K562 (cell line): ENCODE measurements around the gene SCPEP1. TPM values are rescaled to one million over a fixed set of nuclear protein-coding genes. Genes with fewer than 3 reads are reported as not detected.

Experiments used
- ASH1L ChIP-seq: fragments of 450-650 bp; IDR thresholded peaks from 2 replicates; pipeline ENCODE4 v1.6.1; 2018; ENCODE audit warnings: borderline replicate concordance, mild to moderate bottlenecking, low read depth; ENCODE audit not compliant: partially characterized antibody
- CTBP1 ChIP-seq: fragments of 450-650 bp; IDR thresholded peaks from 2 replicates; pipeline ENCODE4 v1.6.1; 2016; ENCODE audit warnings: borderline replicate concordance
- KLF16 ChIP-seq: IDR thresholded peaks from 2 replicates; pipeline ENCODE4 v1.6.1; 2016; ENCODE audit warnings: antibody characterized with exemption
- RBM34 ChIP-seq: fragments of 200-400 bp; formaldehyde crosslinking; IDR thresholded peaks from 2 replicates; pipeline ENCODE4 v1.6.1; 2018; ENCODE audit warnings: low read length, borderline replicate concordance; ENCODE audit not compliant: insufficient read depth
- SRSF9 ChIP-seq: fragments of 200-400 bp; formaldehyde crosslinking; IDR thresholded peaks from 2 replicates; pipeline ENCODE4 v1.6.1; 2017; ENCODE audit warnings: low read depth, low read length, borderline replicate concordance
- TEAD4 ChIP-seq, 2 experiments: sonication (generic) in 1 of 2; formaldehyde crosslinking in 1 of 2; IDR thresholded peaks; 2 replicates each; pipeline versions ENCODE4 v1.6.1 to v1.8.0; 2012 to 2022; ENCODE audit warnings: borderline replicate concordance in 1 of 2, inconsistent platforms in 1 of 2, low read length in 1 of 2, mild to moderate bottlenecking in 1 of 2, missing genetic modification reagents in 1 of 2
- XRCC3 ChIP-seq: fragments of 450-650 bp; IDR thresholded peaks from 2 replicates; pipeline ENCODE4 v1.6.1; 2017; ENCODE audit warnings: mild to moderate bottlenecking, moderate library complexity
- ZKSCAN3 ChIP-seq: fragments of 250-450 bp; sonication (Bioruptor Pico); IDR thresholded peaks from 2 replicates; pipeline ENCODE4 v1.4.0; 2020
- ZNF12 ChIP-seq: sonication (generic); formaldehyde crosslinking; IDR thresholded peaks from 2 replicates; pipeline ENCODE4 v1.4.0; 2020; ENCODE audit warnings: mild to moderate bottlenecking, missing genetic modification reagents
- ZNF174 ChIP-seq: fragments of 250-450 bp; sonication (Bioruptor Pico); IDR thresholded peaks from 2 replicates; pipeline ENCODE4 v1.4.0; 2020; ENCODE audit warnings: mild to moderate bottlenecking
- ZNF197 ChIP-seq: fragments of 200-800 bp; sonication (Bioruptor generic); IDR thresholded peaks from 2 replicates; pipeline ENCODE4 v1.6.1; 2016; ENCODE audit warnings: low read depth, missing genetic modification characterization, missing compliant biosample characterization
- ZNF644 ChIP-seq: fragments of 200-800 bp; sonication (Bioruptor generic); IDR thresholded peaks from 2 replicates; pipeline ENCODE4 v1.6.1; 2016; ENCODE audit warnings: low read depth, missing genetic modification characterization, missing compliant biosample characterization
- polyA plus RNA-seq, 8 experiments: library from polyadenylated mRNA; depleted of rRNA in 4 of 8; stranded (reverse) in 5 of 8; unstranded in 3 of 8; fragments of >200 nt; fragmentation: Nextera tagmentation in 2 of 8; fragmentation: Illumina TruSeq in 1 of 8; extraction: Ambion mirVana in 2 of 8; extraction: Trizol in 1 of 8; gene quantifications; 2 replicates each; pipeline versions ENCODE4 v1.2.1 to v1.2.3, GENCODE V29; 2011 to 2014; ENCODE audit warnings: inconsistent platforms in 1 of 8, missing spikeins in 1 of 8
- total RNA-seq, 7 experiments: library from RNA; depleted of rRNA in 6 of 7; stranded (reverse); fragments of >200 nt in 6 of 7; fragmentation: Illumina TruSeq in 2 of 7; extraction: Trizol in 2 of 7; gene quantifications; 2 replicates each; pipeline versions ENCODE4 v1.2.1 to v1.2.3, GENCODE V29; 2011 to 2021; ENCODE audit warnings: low replicate concordance in 1 of 7
- TF ChIP-seq, protein P1 (sequence below): fragments of 250-450 bp; sonication (Bioruptor Pico); IDR thresholded peaks from 2 replicates; pipeline ENCODE4 v1.8.0; 2021; ENCODE audit warnings: moderate library complexity, mild to moderate bottlenecking, inconsistent platforms
- TF ChIP-seq, protein P2 (sequence below): fragments of 250-450 bp; sonication (Bioruptor Pico); IDR thresholded peaks from 2 replicates; pipeline ENCODE4 v1.4.0; 2020; ENCODE audit warnings: mild to moderate bottlenecking, moderate library complexity
- TF ChIP-seq, protein P3 (sequence below): fragments of 250-450 bp; sonication (Bioruptor Pico); IDR thresholded peaks from 2 replicates; pipeline ENCODE4 v1.4.0; 2020; ENCODE audit warnings: borderline replicate concordance
- TF ChIP-seq, protein P4 (sequence below): fragments of 250-450 bp; sonication (Bioruptor Pico); IDR thresholded peaks from 2 replicates; pipeline ENCODE4 v1.5.0; 2021; ENCODE audit warnings: mild to moderate bottlenecking, borderline replicate concordance
- TF ChIP-seq, protein P5 (sequence below), 2 experiments: fragments of 450-650 bp; conservative IDR thresholded peaks; 2 replicates each; pipeline ENCODE4 v1.6.1; 2017; ENCODE audit warnings: mild to moderate bottlenecking in 2 of 2, moderate library complexity in 2 of 2

Gene SCPEP1
- total and polyA plus RNA-seq, 9 of the 15 experiments (the other 6 are each of a cell fraction or from before 2014, with no cell fraction given), result 5.1 to 14.8 (median 7.2) TPM

DNA sequence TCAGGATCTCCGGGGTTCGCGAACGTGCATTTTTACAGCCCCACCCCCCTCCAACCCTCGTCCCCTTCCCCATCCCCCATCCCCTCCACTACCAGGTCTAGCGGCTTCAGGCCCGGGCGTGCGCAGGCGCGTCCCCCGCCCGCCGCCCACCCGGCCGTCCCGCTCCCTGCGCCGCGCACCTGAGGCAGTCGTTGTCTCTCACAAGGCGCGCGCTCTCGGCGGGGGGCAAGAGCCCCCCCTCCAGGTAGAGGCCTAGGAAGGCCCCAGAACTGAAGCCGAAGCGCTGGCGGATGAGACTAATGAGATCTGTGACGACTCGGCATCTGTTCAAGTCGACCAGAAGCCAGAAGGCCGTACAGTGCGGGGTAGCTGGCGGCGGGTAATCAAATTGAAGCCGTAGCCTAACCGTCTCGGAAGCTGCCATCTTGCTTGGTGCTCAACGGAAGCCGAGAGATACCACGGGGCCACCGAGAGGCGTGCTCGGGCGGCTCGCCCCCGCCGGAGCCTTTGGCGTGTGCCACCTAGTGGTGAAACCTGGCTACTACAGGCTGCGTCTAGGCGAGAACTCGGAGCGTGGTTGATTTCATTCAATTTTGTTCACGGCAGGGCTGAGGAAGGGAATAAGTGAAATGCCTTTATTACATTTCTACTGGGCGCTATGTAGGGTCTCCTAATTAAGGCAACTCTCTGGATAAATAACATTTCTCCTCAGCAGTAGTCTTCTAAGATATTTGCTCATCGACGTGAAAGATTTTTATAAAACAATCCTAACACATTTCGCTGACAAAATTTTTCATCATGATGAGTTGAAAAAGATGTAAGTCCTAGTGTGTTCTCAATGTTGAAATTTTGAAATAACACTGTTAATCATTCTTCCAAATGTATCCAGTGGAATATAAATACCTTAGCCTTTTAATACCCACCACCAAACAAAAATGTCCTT lies 17.1 kb upstream of the SCPEP1 start, which contains the start of gene COIL (continued):
- TF ChIP-seq, protein P1, sequence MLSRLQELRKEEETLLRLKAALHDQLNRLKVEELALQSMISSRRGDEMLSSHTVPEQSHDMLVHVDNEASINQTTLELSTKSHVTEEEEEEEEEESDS, result no peak
- TF ChIP-seq TEAD4 (IDR thresholded peaks at IDR 0.05; ENCODE audit: low read length) (peak; percentile 40; the same call in 1 of the 2 replicates), TEAD4 (CRISPR knock-in tag; IDR thresholded peaks at IDR 0.05; ENCODE audit: borderline replicate concordance) (no peak), RBM34 (no peak), CTBP1 (peak; percentile 77; the same call in 1 of the 2 replicates), ZKSCAN3 (CRISPR knock-in tag) (no peak), ZNF12 (no peak), KLF16 (peak; percentile 84), SRSF9 (no peak), ZNF174 (CRISPR knock-in tag) (no peak), ASH1L (no peak), XRCC3 (no peak), ZNF197 (CRISPR knock-in tag) (no peak), ZNF644 (no peak)
- TF ChIP-seq, protein P2, sequence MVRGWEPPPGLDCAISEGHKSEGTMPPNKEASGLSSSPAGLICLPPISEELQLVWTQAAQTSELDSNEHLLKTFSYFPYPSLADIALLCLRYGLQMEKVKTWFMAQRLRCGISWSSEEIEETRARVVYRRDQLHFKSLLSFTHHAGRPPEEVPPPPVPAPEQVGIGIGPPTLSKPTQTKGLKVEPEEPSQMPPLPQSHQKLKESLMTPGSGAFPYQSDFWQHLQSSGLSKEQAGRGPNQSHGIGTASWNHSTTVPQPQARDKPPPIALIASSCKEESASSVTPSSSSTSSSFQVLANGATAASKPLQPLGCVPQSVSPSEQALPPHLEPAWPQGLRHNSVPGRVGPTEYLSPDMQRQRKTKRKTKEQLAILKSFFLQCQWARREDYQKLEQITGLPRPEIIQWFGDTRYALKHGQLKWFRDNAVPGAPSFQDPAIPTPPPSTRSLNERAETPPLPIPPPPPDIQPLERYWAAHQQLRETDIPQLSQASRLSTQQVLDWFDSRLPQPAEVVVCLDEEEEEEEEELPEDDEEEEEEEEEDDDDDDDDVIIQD, result no peak
- TF ChIP-seq, protein P3, sequence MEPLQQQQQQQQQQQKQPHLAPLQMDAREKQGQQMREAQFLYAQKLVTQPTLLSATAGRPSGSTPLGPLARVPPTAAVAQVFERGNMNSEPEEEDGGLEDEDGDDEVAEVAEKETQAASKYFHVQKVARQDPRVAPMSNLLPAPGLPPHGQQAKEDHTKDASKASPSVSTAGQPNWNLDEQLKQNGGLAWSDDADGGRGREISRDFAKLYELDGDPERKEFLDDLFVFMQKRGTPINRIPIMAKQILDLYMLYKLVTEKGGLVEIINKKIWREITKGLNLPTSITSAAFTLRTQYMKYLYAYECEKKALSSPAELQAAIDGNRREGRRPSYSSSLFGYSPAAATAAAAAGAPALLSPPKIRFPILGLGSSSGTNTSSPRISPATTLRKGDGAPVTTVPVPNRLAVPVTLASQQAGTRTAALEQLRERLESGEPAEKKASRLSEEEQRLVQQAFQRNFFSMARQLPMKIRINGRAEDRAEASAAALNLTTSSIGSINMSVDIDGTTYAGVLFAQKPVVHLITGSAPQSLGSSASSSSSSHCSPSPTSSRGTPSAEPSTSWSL, result no peak
- TF ChIP-seq, protein P4, sequence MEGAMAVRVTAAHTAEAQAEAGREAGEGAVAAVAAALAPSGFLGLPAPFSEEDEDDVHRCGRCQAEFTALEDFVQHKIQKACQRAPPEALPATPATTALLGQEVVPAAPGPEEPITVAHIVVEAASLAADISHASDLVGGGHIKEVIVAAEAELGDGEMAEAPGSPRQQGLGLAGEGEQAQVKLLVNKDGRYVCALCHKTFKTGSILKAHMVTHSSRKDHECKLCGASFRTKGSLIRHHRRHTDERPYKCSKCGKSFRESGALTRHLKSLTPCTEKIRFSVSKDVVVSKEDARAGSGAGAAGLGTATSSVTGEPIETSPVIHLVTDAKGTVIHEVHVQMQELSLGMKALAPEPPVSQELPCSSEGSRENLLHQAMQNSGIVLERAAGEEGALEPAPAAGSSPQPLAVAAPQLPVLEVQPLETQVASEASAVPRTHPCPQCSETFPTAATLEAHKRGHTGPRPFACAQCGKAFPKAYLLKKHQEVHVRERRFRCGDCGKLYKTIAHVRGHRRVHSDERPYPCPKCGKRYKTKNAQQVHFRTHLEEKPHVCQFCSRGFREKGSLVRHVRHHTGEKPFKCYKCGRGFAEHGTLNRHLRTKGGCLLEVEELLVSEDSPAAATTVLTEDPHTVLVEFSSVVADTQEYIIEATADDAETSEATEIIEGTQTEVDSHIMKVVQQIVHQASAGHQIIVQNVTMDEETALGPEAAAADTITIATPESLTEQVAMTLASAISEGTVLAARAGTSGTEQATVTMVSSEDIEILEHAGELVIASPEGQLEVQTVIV, result no peak
- TF ChIP-seq, protein P5, sequence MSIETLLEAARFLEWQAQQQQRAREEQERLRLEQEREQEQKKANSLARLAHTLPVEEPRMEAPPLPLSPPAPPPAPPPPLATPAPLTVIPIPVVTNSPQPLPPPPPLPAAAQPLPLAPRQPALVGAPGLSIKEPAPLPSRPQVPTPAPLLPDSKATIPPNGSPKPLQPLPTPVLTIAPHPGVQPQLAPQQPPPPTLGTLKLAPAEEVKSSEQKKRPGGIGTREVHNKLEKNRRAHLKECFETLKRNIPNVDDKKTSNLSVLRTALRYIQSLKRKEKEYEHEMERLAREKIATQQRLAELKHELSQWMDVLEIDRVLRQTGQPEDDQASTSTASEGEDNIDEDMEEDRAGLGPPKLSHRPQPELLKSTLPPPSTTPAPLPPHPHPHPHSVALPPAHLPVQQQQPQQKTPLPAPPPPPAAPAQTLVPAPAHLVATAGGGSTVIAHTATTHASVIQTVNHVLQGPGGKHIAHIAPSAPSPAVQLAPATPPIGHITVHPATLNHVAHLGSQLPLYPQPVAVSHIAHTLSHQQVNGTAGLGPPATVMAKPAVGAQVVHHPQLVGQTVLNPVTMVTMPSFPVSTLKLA (conservative IDR thresholded peaks at IDR 0.05), result peak; percentile 84 to 92
